GM12878 (cell line): ENCODE data around the gene GALNT18.

Source experiments
- CTCF ChIP-seq, 3 experiments: IDR thresholded peaks in 2 of 3; conservative IDR thresholded peaks in 1 of 3; 2 replicates each; pipeline ENCODE4 v1.5.1; 2011; ENCODE audit warnings: low read depth in 3 of 3, low read length in 3 of 3, mild to moderate bottlenecking in 3 of 3, control low read depth in 2 of 3, moderate library complexity in 2 of 3, inconsistent platforms in 1 of 3, mixed read lengths in 1 of 3; ENCODE audit not compliant: control insufficient read depth in 2 of 3, insufficient read depth in 1 of 3; ENCODE audit errors: extremely low read depth in 1 of 3
- ETV6 ChIP-seq, 2 experiments: fragments of 450-650 bp in 1 of 2; IDR thresholded peaks in 1 of 2; conservative IDR thresholded peaks in 1 of 2; 2 replicates each; pipeline ENCODE4 v1.6.1; 2014; ENCODE audit warnings: antibody characterized with exemption in 1 of 2, borderline replicate concordance in 1 of 2, low read depth in 1 of 2, mild to moderate bottlenecking in 1 of 2, moderate library complexity in 1 of 2
- KAT2A ChIP-seq: conservative IDR thresholded peaks from 2 replicates; pipeline ENCODE4 v1.6.1; 2011; ENCODE audit warnings: low read depth, low read length; ENCODE audit not compliant: control insufficient read depth
- POLR2A ChIP-seq: IDR thresholded peaks from 2 replicates; pipeline ENCODE4 v1.6.1; 2011; ENCODE audit warnings: low read depth, mild to moderate bottlenecking, low read length
- POLR2AphosphoS2 ChIP-seq: IDR thresholded peaks from 2 replicates; pipeline ENCODE4 v1.6.1; 2011; ENCODE audit warnings: low read depth, mild to moderate bottlenecking, low read length, improper control_type of control experiment, moderate library complexity
- RAD21 ChIP-seq: IDR thresholded peaks from 2 replicates; pipeline ENCODE4 v1.6.1; 2011; ENCODE audit warnings: mild to moderate bottlenecking, low read depth, low read length, moderate library complexity; ENCODE audit not compliant: insufficient read depth
- TCF7 ChIP-seq: IDR thresholded peaks from 2 replicates; pipeline ENCODE4 v1.6.1; 2014; ENCODE audit warnings: antibody characterized with exemption, borderline replicate concordance
- ZBED1 ChIP-seq: IDR thresholded peaks from 2 replicates; pipeline ENCODE4 v1.6.1; 2016; ENCODE audit warnings: borderline replicate concordance
- TF ChIP-seq, protein P1 (sequence below): IDR thresholded peaks from 2 replicates; pipeline ENCODE4 v1.6.1; 2012; ENCODE audit warnings: low read depth, low read length, improper control_type of control experiment
- TF ChIP-seq, protein P2 (sequence below): fragments of 450-650 bp; IDR thresholded peaks from 2 replicates; pipeline ENCODE4 v1.6.1; 2017; ENCODE audit warnings: mild to moderate bottlenecking

GRCh38 chr11:11456866-11457265, 164.9 kb downstream of the GALNT18 start:
- TF ChIP-seq POLR2AphosphoS2 (no peak), CTCF (IDR thresholded peaks at IDR 0.05 in 2 of 3, conservative IDR thresholded peaks at IDR 0.05 in 1 of 3; ENCODE audit: control insufficient read depth in 2 of 3, extremely low read depth in 1 of 3, insufficient read depth in 1 of 3, low read depth in 3 of 3, low read length in 3 of 3) (no peak), POLR2A (no peak), ETV6 (conservative IDR thresholded peaks at IDR 0.05 in 1 of 2, IDR thresholded peaks at IDR 0.05 in 1 of 2; ENCODE audit: borderline replicate concordance in 1 of 2, low read depth in 1 of 2) (no peak), TCF7 (no peak), KAT2A (no peak), RAD21 (no peak), ZBED1 (no peak)
- TF ChIP-seq, protein P1, sequence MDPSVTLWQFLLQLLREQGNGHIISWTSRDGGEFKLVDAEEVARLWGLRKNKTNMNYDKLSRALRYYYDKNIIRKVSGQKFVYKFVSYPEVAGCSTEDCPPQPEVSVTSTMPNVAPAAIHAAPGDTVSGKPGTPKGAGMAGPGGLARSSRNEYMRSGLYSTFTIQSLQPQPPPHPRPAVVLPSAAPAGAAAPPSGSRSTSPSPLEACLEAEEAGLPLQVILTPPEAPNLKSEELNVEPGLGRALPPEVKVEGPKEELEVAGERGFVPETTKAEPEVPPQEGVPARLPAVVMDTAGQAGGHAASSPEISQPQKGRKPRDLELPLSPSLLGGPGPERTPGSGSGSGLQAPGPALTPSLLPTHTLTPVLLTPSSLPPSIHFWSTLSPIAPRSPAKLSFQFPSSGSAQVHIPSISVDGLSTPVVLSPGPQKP, result no peak
- TF ChIP-seq, protein P2, sequence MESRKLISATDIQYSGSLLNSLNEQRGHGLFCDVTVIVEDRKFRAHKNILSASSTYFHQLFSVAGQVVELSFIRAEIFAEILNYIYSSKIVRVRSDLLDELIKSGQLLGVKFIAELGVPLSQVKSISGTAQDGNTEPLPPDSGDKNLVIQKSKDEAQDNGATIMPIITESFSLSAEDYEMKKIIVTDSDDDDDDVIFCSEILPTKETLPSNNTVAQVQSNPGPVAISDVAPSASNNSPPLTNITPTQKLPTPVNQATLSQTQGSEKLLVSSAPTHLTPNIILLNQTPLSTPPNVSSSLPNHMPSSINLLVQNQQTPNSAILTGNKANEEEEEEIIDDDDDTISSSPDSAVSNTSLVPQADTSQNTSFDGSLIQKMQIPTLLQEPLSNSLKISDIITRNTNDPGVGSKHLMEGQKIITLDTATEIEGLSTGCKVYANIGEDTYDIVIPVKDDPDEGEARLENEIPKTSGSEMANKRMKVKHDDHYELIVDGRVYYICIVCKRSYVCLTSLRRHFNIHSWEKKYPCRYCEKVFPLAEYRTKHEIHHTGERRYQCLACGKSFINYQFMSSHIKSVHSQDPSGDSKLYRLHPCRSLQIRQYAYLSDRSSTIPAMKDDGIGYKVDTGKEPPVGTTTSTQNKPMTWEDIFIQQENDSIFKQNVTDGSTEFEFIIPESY, result no peak
